ENCODE measurements around the gene IGF2BP3.

GRCh38 chr7:23268746-23269145, 201.5 kb downstream of the IGF2BP3 start:
- TF ChIP-seq POLR2A (IDR thresholded peaks at IDR 0.05) (no peak), CTCF (IDR thresholded peaks at IDR 0.05) (no peak), POLR2AphosphoS5 (IDR thresholded peaks at IDR 0.05) (no peak)

Data from gastroesophageal sphincter (tissue), 3 donors.